A673 (cell line): ENCODE data around the gene RANBP10.

Experiments used
- CTCF ChIP-seq: fragments of 300-800, 200-600 bp; sonication (generic); conservative IDR thresholded peaks from 2 replicates; pipeline ENCODE4 v1.5.1; 2017; ENCODE audit warnings: low read depth, mild to moderate bottlenecking, antibody characterized with exemption, low read length, moderate library complexity, mixed read lengths
- EZH2 ChIP-seq: fragments of 200-600 bp; sonication (generic); IDR thresholded peaks from 2 replicates; pipeline ENCODE4 v1.6.1; 2017; ENCODE audit warnings: borderline replicate concordance, low read depth, mild to moderate bottlenecking, mixed read lengths, antibody characterized with exemption, low read length; ENCODE audit not compliant: poor library complexity, severe bottlenecking

- TF ChIP-seq CTCF (no peak), EZH2 (no peak)
Observed at GRCh38 chr16:67844497-67844896, 38.1 kb upstream of the RANBP10 start.
